Body of pancreas (tissue), 4 donors: ENCODE measurements around the gene LRRN3.

Experiments
- CTCF ChIP-seq, 7 experiments: fragments of 450-650 bp in 4 of 7; fragments of 200-600 bp in 3 of 7; sonication (generic) in 3 of 7; IDR thresholded peaks; one replicate each; pipeline ENCODE4 v1.5.1; 2016 to 2019; ENCODE audit warnings: antibody characterized with exemption in 7 of 7
- POLR2A ChIP-seq, 3 donors: fragments of 450-650 bp; IDR thresholded peaks; one replicate each; pipeline ENCODE4 v1.6.1; 2016; ENCODE audit warnings: antibody characterized with exemption in 3 of 3, mild to moderate bottlenecking in 2 of 3

GRCh38 chr7:111129435-111129834 lies 38.5 kb downstream of the LRRN3 start:
- TF ChIP-seq CTCF (IDR thresholded peaks at IDR 0.05) = no peak
- no peak for TF ChIP-seq POLR2A (IDR thresholded peaks at IDR 0.05)
